SJSA1 (cell line): ENCODE measurements around the gene SLC66A3. TPM values are rescaled to one million over a fixed set of nuclear protein-coding genes. Genes with fewer than 3 reads are reported as not detected.

Source experiments
- DNase-seq, 2 experiments: peaks; one replicate each; pipeline ENCODE4 v3.0.0-alpha.2; 2015 to 2020; ENCODE audit warnings: low spot score in 2 of 2, low read depth in 1 of 2
- H3K27ac ChIP-seq: fragments of 250-450 bp; sonication (Bioruptor Pico); 2 replicates; pipeline ENCODE4 v1.5.1; 2020; ENCODE audit warnings: mild to moderate bottlenecking, moderate library complexity
- H3K27me3 ChIP-seq: fragments of 250-450 bp; sonication (Bioruptor Pico); replicated peaks from 2 replicates; pipeline ENCODE4 v1.5.1; 2020; ENCODE audit warnings: mild to moderate bottlenecking, moderate library complexity
- H3K36me3 ChIP-seq: fragments of 250-450 bp; sonication (Bioruptor Pico); 2 replicates; pipeline ENCODE4 v1.5.1; 2020; ENCODE audit warnings: mild to moderate bottlenecking
- H3K4me1 ChIP-seq: fragments of 250-450 bp; sonication (Bioruptor Pico); replicated peaks from 2 replicates; pipeline ENCODE4 v1.6.1; 2021; ENCODE audit warnings: mild to moderate bottlenecking
- H3K4me3 ChIP-seq: fragments of 250-450 bp; sonication (Bioruptor Pico); 2 replicates; pipeline ENCODE4 v1.5.1; 2020; ENCODE audit warnings: mild to moderate bottlenecking
- H3K9me3 ChIP-seq: fragments of 250-450 bp; sonication (Bioruptor Pico); replicated peaks from 2 replicates; pipeline ENCODE4 v1.5.1; 2020; ENCODE audit warnings: mild to moderate bottlenecking
- total RNA-seq: library from RNA; depleted of rRNA; stranded (reverse); fragments of >200 nt; shearing (Covaris generic); gene quantifications from 2 replicates; pipeline ENCODE4 v1.2.3, GENCODE V29; 2014; rRNA removed

Gene SLC66A3
- total RNA-seq, 1 experiment from 2014 or later = 35.7 TPM

GRCh38 chr2:11220445-11220844 lies 65.2 kb downstream of the SLC66A3 start:
- Histone ChIP-seq H3K4me3 (no peak overlapping the region), H3K36me3 (peaks cover 60% of the 10 kb centered on the region), H3K9me3 (no peaks in the 10 kb centered on the region), H3K27ac (no peak overlapping the region), H3K27me3 (no peaks in the 10 kb centered on the region), H3K4me1 (peaks cover 9% of the 10 kb centered on the region)
- DNase-seq = no peak

- Histone ChIP-seq H3K27me3 (no peaks in the 10 kb centered on the region), H3K36me3 (peaks cover 48% of the 10 kb centered on the region), H3K4me3 (no peak overlapping the region), H3K9me3 (no peaks in the 10 kb centered on the region), H3K4me1 (no peaks in the 10 kb centered on the region), H3K27ac (no peak overlapping the region)
- no peak for DNase-seq
These were observed 67.6 kb downstream of the SLC66A3 start for GRCh38 chr2:11222845-11223244.

GRCh38 chr2:11224887-11225286 lies 69.6 kb downstream of the SLC66A3 start:
- Histone ChIP-seq H3K4me1 (no peaks in the 10 kb centered on the region), H3K27ac (no peak overlapping the region), H3K9me3 (no peaks in the 10 kb centered on the region), H3K27me3 (no peaks in the 10 kb centered on the region), H3K4me3 (no peak overlapping the region), H3K36me3 (peaks cover 44% of the 10 kb centered on the region)
- no peak for DNase-seq

- H3K36me3 ChIP-seq = peaks cover 37% of the 10 kb centered on the region
- H3K9me3 ChIP-seq = no peaks in the 10 kb centered on the region
- H3K4me1 ChIP-seq = no peaks in the 10 kb centered on the region
- H3K27ac ChIP-seq = no peak overlapping the region
- DNase-seq = no peak
- H3K4me3 ChIP-seq = no peak overlapping the region
- no peaks in the 10 kb centered on the region for H3K27me3 ChIP-seq
These were observed 72.3 kb downstream of the SLC66A3 start for GRCh38 chr2:11227595-11227994.

Other genes starting within 250 kb of the SLC66A3 start
- 0.24 TPM in 1 of 2 replicates, not detected in the other for gene KCNF1, start 243.5 kb upstream of the SLC66A3 start, total RNA-seq
- 56.0 and 79.3 TPM in 2 replicates for gene ROCK2, start 189.2 kb downstream of the SLC66A3 start, total RNA-seq